WI38 (cell line): ENCODE measurements around the gene GOLIM4.

Source experiments
- H3K4me3 ChIP-seq: 2 replicates; pipeline ENCODE4 v1.5.1; 2011; ENCODE audit warnings: low read depth, mild to moderate bottlenecking, control low read depth, low read length
- CTCF ChIP-seq: IDR thresholded peaks from 2 replicates; pipeline ENCODE4 v1.5.1; 2012; ENCODE audit warnings: low read depth, mild to moderate bottlenecking, control low read depth, low read length

The GOLIM4 gene

GRCh38 chr3:168124791-168125190 lies 29.1 kb upstream of the GOLIM4 start:
- no peak overlapping the region for H3K4me3 ChIP-seq

GRCh38 chr3:168124291-168124690 lies 28.6 kb upstream of the GOLIM4 start:
- TF ChIP-seq CTCF = no peak
- H3K4me3 ChIP-seq = no peak overlapping the region

More at GRCh38 chr3:168124791-168125190, 29.1 kb upstream of the GOLIM4 start:
- no peak for TF ChIP-seq CTCF

GRCh38 chr3:168123201-168124176 lies 27.8 kb upstream of the GOLIM4 start:
- no peak for TF ChIP-seq CTCF
- H3K4me3 ChIP-seq = no peak overlapping the region

- TF ChIP-seq CTCF = no peak
- H3K4me3 ChIP-seq = no peak overlapping the region
Observed at GRCh38 chr3:168121184-168122017, 25.7 kb upstream of the GOLIM4 start.

- H3K4me3 ChIP-seq = no peak overlapping the region
- no peak for TF ChIP-seq CTCF
Observed at GRCh38 chr3:168117853-168118313, 22.2 kb upstream of the GOLIM4 start.

- H3K4me3 ChIP-seq = no peak overlapping the region
- no peak for TF ChIP-seq CTCF
Observed at GRCh38 chr3:168117059-168117458, 21.3 kb upstream of the GOLIM4 start.
